Epithelial cell of prostate (primary cell): ENCODE results near the gene LRRC61.
A peak's percentile ranks its signal among the peaks of the same experiment; 100 is the strongest.
"Not testable (repeated sequence)": the region's sequence is repeated elsewhere in the genome, so short reads cannot be mapped to it uniquely, and the experiment has no call there.

Source experiments
- DNase-seq: peaks from one replicate; pipeline ENCODE4 v3.0.0-alpha.2; 2011; ENCODE audit warnings: low read depth, low spot score
- H3K27ac ChIP-seq: fragments of 450-650 bp; 2 replicates; pipeline ENCODE4 v1.5.1; 2017; ENCODE audit warnings: mild to moderate bottlenecking

LRRC61 gene

DNA sequence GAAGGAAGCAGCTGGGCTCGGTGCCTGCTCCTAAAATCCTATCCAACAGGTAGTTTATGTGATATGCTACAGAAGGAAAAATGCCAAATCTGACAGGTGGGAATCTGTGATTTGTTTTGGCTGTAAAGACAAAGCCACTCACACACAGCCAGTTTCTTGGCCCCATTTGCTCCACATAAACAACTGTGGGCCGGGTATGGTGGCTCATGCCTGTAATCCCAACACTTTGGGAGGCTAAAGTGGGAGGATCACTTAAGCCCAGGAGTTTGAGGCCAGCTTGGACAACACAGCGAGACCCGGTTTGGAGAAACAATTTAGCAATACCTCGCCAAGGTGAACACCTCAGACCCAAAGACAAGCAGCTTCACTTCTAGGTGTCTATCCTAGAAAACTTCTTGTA lies 16.8 kb upstream of the LRRC61 start:
- DNase-seq, H3K27ac ChIP-seq: not testable (repeated sequence)

DNA sequence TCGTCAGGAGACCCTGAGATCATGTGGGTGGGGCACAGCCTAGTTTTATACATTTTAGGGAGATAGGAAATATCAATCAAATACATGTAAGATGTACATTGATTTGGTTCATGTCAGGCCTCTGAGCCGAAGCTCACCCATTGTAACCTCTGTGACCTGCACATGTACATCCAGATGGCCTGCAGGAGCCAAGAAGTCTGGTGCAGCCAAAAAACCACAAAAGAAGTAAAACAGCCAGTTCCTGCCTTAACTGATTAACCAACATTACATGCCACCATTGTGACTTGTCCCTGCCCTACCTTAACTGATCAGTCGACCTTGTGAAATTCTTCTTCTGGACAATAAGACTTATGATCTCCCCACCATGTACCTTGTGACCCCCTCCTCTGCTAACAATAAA lies 16.0 kb upstream of the LRRC61 start:
- H3K27ac ChIP-seq = no peak overlapping the region
- no peak for DNase-seq

DNA sequence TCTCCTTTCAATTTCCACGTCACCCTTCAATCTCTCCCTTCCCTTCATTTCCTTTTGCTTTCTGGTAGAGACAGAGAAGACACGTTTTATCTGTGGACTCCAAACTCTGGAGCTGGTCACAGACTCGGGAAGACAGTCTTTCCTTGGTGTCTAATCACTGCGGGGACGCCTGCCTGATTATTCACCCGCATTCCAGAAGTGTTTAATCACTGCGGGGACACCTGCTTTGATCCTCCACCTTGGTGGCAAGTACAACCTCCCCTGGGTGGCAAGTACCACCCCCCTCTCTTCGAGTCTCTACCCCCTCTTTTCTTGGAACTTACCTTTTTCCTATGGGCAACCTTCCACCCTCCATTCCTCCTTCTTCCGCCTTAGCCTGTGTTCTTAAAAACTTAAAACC lies 15.3 kb upstream of the LRRC61 start:
- DNase-seq = no peak
- no peak overlapping the region for H3K27ac ChIP-seq

DNA sequence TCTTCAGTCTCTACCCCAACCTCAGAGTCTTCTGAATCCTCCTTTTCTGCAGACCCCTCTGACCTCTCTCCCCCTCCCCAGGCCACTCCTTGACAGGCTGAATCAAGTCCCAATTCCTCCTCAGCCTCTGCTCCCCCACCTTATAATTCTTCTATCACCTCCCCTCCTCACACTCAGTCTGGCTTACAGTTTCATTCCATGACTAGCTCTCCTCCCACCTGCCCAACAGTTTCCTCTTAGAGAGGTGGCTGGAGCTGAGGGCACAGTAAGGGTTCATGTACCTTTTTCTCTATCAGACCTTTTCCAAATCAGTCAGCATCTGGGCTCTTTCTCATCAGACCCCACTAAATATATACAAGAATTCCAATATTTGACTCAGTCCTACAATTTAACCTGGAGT lies 14.6 kb upstream of the LRRC61 start:
- no peak overlapping the region for H3K27ac ChIP-seq
- no peak for DNase-seq

DNA sequence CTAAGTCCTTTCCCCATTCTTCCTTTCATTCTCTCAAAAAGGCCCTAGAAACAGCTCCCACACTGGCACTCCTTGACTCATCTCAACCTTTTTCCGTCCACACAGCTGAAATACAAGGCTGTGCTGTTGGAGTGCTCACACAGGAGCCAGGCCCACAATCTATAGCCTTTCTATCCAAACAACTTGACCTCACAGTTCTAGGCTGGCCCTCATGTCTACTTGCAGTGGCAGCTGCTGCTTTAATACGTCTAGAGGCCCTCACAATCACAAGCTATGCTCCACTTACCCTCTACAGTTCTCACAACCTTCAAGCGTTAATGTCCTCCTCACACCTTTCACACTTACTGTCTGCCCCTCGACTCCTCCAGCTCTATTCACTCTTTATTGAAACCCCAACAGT lies 12.0 kb upstream of the LRRC61 start:
- DNase-seq = no peak

DNA sequence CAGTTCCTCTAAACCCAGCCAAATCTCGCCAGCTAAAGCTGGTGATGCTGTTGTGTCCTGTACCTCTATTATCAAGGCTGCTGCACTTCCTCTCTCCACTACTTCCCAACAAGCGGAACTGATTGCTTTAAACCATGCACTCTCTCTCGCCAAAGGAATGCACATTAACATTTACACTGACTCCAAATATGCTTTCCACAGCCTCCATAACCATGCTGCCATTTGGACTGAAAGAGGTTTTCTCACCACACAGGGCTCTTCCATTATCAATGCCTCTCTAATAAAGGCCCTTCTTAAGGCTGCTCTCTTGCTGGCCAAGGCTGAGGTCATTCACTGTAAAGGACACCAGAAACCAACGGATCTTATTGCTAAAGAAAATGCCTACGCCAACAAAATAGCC lies 11.4 kb upstream of the LRRC61 start:
- H3K27ac ChIP-seq = no peak overlapping the region
- DNase-seq = no peak

More for the DNA sequence above, 12.0 kb upstream of the LRRC61 start:
- no peak overlapping the region for H3K27ac ChIP-seq

DNA sequence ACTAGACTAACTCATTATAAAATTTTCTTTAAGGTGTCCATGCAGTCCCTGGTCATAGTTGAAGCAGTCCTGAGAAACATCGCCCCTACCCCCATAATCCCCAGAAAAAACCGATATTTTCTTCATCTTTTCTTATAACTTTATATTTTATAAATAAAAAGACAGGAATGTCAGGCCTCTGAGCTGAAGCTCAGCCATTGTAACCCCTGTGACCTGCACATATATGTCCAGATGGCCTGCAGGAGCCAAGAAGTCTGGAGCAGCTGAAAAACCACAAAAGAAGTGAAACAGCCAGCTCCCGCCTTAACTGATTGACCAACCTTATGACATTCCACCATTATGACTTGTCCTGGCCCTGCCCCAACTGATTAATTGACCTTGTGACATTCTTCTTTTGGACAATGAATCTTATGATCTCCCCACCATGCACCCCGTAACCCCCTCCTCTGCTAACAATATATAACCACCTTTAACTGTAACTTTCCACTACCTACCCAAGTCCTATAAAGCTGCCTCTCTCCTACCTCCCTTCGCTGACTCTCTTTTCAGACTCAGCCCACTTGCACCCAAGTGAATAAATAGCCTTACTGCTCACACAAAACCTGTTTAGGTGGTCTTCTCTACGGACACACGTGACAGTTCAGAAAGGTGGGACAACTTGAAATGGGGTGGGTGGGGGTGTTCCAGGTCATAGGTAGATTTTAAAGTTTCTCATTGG lies 10.3 kb upstream of the LRRC61 start:
- not testable (repeated sequence) for H3K27ac ChIP-seq, DNase-seq

DNA sequence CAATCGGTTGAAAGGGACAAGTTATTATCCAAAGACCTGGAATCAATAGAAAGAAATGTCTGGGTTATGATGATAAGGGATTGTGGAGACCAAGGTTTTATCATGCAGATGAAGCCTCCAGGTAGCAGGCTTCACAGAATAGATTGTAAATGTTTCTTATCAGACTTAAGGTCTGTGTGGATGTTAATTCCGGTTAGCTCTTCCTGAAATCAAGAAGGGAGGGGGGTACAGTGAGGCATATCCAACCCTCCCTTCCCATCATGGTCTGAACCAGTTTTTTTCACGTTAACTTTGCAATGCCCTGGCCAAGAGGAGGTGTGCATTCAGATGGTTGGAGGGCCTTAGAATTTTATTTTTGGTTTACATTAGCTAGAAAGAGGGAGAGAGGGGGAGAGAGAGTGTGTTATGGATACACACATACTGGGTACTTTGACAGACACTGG lies 9.8 kb upstream of the LRRC61 start:
- no peak for DNase-seq
- H3K27ac ChIP-seq = no peak overlapping the region

DNA sequence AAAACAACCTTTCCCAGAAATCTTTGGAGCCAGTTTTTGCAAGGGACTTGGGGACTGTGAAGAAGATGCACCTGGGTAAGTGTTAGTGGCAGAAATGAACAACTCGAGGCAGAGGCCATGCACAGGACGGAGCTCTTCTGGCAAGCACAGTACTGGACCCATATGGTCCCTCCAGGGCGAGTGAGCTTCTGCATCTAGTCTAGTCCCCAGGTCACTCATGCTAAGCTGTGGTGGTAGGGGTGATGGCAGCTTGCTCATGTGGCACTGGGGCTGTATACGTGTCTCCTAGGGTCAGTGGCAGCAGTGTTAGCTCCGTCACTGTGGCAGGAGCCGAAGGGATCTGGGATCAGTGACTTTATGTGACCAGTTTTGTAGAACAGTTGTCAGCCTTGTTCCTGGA lies 9.3 kb upstream of the LRRC61 start:
- no peak for DNase-seq
- no peak overlapping the region for H3K27ac ChIP-seq

DNA sequence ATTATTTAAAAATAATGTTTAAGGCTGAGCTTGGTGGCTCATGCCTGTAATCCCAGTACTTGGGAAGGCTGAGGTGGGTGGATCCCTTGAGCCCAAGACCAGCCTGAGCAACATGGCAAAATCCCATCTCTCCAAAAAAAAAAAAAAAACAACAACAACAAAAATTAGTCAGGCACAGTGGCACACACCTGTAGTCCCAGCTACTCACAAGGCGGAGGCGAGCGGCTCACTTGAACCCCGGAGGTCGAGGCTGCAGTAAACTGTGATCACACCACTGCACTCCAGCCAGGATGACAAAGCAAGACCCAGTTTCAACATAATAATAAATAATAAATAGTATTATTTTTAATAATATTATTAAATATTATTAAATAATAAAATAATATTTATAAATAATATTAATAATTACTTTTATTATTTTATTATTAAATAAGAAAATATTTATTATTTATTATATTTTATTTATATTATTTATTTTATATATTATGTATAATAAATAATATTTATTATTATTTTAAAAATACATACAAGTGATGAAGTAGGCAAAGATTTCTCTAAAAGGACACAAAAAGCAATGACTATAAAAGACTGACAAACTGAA lies 8.4 kb upstream of the LRRC61 start:
- DNase-seq = no peak
- no peak overlapping the region for H3K27ac ChIP-seq

DNA sequence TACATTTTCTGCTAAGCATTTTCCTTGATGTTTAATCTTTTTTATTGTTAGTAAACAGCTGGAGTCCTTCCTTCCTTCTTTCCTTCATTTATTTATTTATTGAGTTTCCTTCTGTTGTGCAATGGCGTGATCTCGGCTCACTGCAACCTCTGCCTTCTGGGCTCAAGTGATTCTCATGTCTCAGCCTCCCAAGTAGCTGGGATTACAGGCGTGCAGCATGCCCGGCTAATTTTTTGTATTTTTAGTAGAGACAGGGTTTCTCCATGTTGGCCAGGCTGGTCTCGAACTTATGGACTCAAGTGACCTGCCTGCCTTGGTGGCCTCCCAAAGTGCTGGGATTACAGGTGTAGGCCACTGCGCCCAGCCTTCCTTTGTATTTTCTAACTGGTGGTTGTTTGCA lies 6.2 kb upstream of the LRRC61 start:
- not testable (repeated sequence) for DNase-seq, H3K27ac ChIP-seq

DNA sequence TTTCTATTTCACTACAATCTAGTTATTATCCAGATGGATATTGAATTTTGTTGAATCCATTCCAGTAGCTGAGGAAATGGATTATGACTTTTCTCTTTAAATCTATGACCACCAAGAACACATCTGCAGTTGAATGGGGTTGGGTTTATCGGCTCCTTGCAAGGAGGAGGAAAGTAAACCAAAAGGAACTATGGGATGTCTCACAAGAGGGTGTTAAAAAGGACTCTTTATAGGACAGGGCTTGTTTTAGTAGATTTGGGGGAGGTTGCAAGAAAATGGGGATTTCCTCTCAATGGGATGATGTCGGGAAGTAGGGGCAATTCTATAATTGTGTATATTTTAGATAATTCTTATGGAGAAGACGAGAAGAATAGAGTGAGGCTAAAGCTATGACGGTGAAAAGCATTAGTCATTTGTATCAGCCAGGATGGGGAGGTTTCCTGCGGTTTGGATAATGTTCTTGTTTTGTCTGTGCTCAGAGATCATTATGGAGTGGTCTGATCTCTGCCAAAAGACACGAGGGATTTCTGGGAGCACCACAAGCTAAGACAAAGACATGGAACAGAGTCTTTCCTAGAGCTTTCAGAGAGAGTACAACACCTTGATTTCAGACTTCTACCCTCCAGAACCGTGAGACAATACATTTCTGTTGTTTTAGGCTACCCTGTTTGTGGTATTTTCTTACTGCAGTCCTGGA lies 5.3 kb upstream of the LRRC61 start:
- DNase-seq = no peak
- no peak overlapping the region for H3K27ac ChIP-seq

DNA sequence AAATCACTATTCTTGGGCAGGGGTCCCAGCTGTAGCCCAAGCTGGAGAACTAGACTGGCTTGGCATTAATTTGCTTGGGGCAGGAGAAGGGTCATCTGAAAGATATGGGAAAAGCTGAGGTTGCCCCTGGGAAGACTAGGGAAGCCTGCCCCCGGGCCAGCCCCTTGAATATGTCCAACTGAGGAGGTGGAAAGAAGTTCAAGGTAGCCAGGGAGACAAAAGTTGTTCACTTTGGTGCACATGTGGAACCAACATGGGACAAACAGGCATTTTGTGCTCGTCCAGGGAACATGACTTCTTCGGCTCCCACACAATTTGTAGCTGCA lies 1.4 kb upstream of the LRRC61 start:
- H3K27ac ChIP-seq = peak overlapping the region; percentile 81
- DNase-seq = no peak

DNA sequence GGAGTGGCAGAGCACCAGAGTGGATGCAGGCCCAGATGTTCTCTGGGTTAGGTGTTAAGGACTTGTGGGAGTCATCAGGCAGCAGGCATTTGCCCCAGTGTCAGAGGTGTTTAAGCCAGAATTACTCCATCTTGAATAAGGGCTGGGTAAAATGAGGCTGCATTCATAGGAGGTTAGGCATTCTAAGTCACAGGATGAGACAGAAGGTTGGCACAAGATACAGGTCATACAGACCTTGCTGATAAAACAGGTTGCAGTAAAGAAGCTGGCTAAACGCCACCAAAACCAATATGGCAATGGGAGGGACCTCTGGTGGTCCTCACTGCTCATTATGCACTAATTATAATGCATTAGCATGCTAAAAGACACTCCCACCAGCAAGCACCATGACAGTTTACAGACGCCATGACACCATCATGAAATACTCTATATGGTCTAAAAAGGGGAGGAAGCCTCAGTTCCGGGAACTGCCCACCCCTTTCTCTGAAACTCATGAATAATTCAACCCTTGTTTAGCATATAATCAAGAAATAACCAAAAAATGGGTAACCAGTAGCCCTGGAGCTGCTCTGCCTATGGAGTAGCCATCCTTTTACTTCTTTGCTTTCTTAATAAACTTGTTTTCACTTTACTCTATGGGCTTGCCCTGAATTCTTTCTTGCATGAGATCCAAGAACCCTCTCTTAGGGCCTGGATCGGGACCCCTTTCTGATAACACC lies 882 bp upstream of the LRRC61 start:
- DNase-seq = no peak
- peak overlapping the region; percentile 81 for H3K27ac ChIP-seq

DNA sequence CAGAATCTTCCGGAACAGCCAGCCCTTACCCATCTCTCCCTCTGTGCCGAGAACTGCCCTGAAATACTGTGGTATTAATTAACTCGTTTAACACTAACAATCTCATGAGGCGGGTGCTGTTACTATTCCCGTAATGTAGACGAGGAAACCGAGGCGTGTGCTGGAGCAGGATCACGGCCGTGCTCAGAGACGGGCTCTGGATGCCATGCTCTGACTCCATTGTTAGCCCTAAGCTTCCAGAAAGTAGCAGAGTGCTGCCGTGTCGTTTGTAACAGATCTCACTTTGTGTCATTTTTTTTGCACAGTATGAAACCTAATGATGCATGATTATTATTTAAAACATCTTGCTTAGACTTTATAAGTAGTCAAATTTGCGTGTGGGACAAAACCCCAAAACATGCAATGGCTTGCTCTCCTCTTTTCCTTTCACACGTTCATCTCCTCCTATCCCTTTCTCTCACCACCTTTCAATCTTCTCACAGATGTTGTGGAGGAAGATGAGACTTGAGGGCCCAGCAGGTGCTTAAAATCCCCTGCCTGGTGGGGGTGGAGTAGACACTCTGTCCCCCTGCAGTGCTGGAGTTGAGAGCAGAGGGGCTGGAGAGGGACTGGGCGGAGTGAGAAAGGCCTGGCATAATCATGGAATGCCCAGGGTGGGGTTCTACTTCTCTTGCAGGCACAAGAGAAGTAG lies 672 bp downstream of the LRRC61 start:
- DNase-seq = no peak
- H3K27ac ChIP-seq = peak overlapping the region; percentile 81

DNA sequence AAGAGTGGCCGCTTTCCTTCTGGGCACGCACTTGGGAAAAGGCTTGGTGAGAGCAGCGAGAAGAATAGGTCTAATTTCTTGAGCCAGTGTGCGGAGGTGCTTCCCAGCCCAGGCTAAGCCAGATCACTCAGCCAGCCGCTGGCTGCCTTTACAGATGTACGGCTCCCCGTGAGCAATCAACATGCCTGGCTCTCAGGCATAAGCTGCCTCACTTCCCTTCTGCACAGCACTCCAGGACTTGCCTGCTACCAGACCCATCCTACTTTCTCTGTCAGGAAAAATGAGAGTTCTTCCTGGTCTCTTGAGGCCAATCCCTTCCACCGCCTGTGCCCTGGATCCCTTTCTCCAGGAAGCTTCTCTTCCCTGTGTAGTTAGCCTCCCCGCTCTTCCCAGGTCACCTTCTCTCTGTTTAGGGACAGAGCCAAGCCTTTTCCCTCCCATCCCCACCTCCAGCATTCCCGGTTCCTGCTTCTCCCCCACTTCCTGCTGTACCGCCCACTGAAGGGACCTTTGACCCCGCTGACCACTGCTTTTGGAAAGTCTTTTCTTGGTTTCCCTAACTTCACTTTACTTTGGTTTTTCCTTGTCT lies 1.3 kb downstream of the LRRC61 start:
- peak overlapping the region; percentile 81 for H3K27ac ChIP-seq
- no peak for DNase-seq

DNA sequence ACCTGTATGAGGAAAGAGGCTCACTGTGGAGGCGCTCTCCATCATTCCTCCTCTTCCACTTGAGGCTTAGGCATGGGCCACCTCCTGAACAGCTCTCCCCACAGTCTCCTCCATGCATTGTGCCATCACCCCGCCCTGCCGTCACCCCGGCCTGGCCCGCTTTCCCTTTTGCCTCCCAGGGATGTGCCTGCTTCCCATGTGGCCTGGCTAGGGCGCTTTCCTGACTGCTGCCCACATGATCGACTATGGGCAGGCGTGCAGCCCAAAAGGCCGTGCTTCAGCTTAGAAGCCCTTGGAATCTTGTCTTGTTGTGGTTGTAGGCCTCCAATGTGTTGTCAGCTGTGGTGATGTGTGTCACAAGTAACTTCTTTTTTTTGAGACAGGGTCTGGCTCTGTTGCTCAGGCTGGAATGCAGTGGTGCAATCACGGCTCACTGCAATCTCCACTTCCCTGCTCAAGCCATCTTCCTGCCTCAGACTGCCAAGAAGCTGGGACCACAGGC lies 2.0 kb downstream of the LRRC61 start:
- no peak overlapping the region for H3K27ac ChIP-seq
- no peak for DNase-seq

DNA sequence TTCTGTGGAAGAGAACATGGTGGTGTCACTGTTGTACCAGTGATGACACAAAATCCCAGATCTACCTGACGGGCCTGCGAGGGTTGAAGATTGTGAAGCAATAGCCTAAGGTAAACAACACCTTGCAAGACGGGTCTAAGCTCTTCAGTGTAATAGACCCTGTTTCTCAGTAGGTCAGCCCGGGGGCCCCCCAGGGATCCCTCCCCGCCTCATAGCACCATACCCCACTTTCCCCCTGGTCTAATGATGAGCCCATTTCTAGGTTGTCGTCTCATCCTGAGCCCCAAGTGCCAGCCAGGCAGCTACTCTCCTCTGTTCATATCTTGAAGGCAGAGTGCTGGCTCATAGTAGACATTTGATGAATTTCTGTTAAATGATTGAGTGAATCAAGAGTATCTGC lies 2.7 kb downstream of the LRRC61 start:
- H3K27ac ChIP-seq = no peak overlapping the region
- no peak for DNase-seq

DNA sequence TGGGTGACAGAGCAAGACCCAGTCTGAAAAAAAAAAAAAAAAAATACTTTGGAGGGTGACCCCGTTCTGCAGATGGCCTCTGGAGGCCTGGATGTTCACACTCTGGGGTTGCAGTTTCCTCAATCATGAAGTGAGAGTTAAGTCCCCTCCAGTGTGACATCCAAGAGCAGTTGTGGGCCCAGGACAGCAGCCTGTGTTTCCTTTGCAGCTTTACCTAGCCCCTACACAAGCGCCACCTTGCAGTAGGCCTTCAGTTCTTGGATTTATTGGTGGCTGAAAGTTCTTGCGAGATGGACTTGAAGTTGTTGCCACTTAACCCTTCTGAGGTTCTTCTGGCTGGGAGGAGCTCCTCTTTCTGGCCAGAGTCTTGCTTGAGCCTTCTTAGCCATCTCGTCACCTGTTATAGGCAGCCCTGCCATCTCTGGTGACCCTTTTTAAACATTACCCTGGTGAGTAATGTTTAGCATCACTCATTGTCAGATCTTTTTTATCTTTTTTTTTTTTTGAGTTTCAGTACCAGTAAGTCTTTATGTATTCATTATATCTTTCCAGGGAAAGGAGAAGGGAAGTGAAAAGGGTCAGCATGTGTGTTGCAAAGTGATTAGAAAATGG lies 3.6 kb downstream of the LRRC61 start:
- no peak overlapping the region for H3K27ac ChIP-seq
- no peak for DNase-seq

DNA sequence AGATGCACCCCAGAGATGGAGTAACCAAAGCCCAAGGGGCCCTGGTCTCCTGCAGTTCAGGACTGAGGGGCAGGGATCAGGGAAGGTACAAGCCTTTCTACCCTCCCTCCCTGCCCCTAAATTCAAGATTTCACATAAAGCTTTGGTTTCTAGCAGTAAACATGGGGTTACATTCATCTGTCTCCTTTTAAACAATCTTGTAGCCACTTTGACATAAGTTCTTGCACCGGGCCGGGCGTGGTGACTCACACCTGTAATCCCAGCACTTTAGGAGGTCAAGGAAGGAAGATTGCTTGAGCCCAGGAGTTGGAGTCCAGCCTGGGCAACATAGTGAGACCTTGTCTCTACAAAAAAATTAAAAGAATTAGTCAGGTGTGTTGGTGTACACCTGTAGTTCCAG lies 4.2 kb downstream of the LRRC61 start:
- no peak overlapping the region for H3K27ac ChIP-seq
- DNase-seq = no peak
